GM13977 (cell line): ENCODE measurements around the gene CPNE4.

ENCODE experiments used
- DNase-seq: peaks from one replicate; pipeline ENCODE4 v3.0.0; 2012; ENCODE audit warnings: low spot score
- CTCF ChIP-seq: IDR thresholded peaks from 2 replicates; pipeline ENCODE4 v1.5.1; 2012; ENCODE audit warnings: mild to moderate bottlenecking, control low read depth; ENCODE audit not compliant: insufficient read depth; ENCODE audit errors: extremely low read depth, missing control alignments
- in situ Hi-C: fragments of 300-500 bp; cut with MboI; formaldehyde crosslinking; loops from one replicate; pipeline ENCODE4 v1.12.0; 2022; ENCODE audit warnings: low sequenced_read_pairs, low pct_unique_long_range_greater_than_20kb, mixed read lengths, inconsistent platforms; ENCODE audit not compliant: unreplicated experiment

The CPNE4 gene

GRCh38 chr3:131535131-131535530 is 499.7 kb downstream of the CPNE4 start:
- no peak for TF ChIP-seq CTCF
- in situ Hi-C loops = loop anchor here (25.0 kb wide), 2 partner anchors 498 to 502 kb away; partner anchors contain the start of genes ASTE1, CPNE4 and NEK11
- no peak for DNase-seq

- in situ Hi-C loops = loop anchor here (25.0 kb wide), 2 partner anchors 495 to 505 kb away; partner anchors contain the start of genes ASTE1, CPNE4 and NEK11
- TF ChIP-seq CTCF = no peak
Measured at GRCh38 chr3:131532645-131533044, 502.2 kb downstream of the CPNE4 start.

DNA sequence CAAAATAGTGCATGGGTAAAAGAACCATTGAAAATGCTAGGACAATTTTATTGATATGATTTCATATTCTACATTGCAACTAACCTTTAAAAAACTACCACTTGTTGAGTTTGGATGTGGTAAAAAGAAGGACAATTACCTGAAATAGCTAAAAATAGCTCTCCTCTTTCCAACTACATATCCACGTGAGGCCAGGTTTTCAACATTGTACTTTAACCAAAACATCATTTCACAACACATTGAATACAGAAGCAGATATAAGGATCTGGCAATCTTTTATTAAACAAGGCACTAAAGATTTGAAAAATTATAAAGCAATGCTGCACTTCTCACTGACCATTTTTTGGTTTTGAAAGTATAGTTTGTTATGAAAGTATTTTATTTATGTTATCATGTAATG is 504.0 kb downstream of the CPNE4 start:
- no peak for TF ChIP-seq CTCF
- in situ Hi-C loops = loop anchor here (25.0 kb wide), 2 partner anchors 494 to 506 kb away; partner anchors contain the start of genes ASTE1, CPNE4 and NEK11
- DNase-seq = no peak

More at GRCh38 chr3:131532645-131533044, 502.2 kb downstream of the CPNE4 start:
- no peak for DNase-seq

GRCh38 chr3:131530388-131530787 is 504.4 kb downstream of the CPNE4 start:
- in situ Hi-C loops = loop anchor here (25.0 kb wide), 2 partner anchors 493 to 507 kb away; partner anchors contain the start of genes ASTE1, CPNE4 and NEK11
- no peak for TF ChIP-seq CTCF
- DNase-seq = no peak

DNA sequence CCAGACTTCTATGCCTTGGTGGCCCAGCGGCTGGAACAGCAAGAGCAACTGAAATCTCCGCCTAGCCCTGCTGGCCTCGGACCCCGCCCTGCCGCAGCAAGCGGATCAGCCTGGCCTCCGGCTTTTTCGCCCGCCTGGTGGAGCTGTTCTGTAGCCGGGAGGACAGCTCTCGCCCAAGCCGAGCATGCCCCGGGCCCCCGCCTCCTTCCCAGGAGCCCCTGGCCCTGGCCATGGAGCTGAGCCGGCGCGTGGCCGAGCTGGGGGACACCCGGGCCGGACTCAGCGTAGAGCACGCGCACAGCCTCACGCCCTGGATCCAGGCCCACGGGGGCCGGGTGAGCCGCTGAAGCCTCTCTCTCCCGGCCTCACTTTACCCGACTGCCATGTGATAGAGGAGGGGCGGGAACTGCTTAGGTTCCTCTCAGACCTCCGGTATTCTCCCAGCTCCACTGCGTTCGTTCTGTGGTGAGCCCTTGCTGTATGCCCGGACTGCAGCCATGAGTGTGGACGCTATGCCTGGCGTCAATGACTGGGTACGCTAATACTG is 507.9 kb downstream of the CPNE4 start:
- in situ Hi-C loops = loop anchor here (25.0 kb wide), 2 partner anchors 490 to 510 kb away; partner anchors contain the start of genes ASTE1, CPNE4 and NEK11
- peak; percentile 18 for TF ChIP-seq CTCF
- no peak for DNase-seq

- no peak for DNase-seq
- no peak for TF ChIP-seq CTCF
- in situ Hi-C loops = no loop called here
Measured at GRCh38 chr3:131518680-131519079, 516.1 kb downstream of the CPNE4 start.

- in situ Hi-C loops = no loop called here
- no peak for TF ChIP-seq CTCF
- DNase-seq = no peak
Measured at GRCh38 chr3:131505421-131505820, 529.4 kb downstream of the CPNE4 start.
